Tibial nerve (tissue), 4 donors: ENCODE results near the gene AGPAT3. TPM values are rescaled to one million over a fixed set of nuclear protein-coding genes. Genes with fewer than 3 reads are reported as not detected.
A peak's percentile ranks its signal among the peaks of the same experiment; 100 is the strongest.

Experiments used
- DNase-seq, 2 donors: peaks; one replicate each; pipeline ENCODE4 v3.0.0-alpha.2; 2019; ENCODE audit warnings: low spot score in 2 of 2
- H3K27ac ChIP-seq, 4 donors: fragments of 200-600 bp; sonication (generic) in 3 of 4; one replicate each; pipeline ENCODE4 v1.5.1; 2017 to 2019; ENCODE audit warnings: mild to moderate bottlenecking in 1 of 4
- H3K27me3 ChIP-seq, 2 donors: fragments of 200-600 bp; sonication (generic) in 1 of 2; one replicate each; pipeline versions ENCODE4 v1.5.1 to v1.6.0; 2017 to 2019
- H3K36me3 ChIP-seq, 3 donors: fragments of 200-600 bp; sonication (generic); one replicate each; pipeline ENCODE4 v1.5.1; 2018 to 2019
- H3K4me1 ChIP-seq, 4 donors: fragments of 200-600 bp; sonication (generic) in 3 of 4; one replicate each; pipeline ENCODE4 v1.5.1; 2017 to 2019
- H3K4me3 ChIP-seq, 4 donors: fragments of 200-600 bp; sonication (generic) in 3 of 4; one replicate each; pipeline ENCODE4 v1.5.1; 2017 to 2019; ENCODE audit warnings: mild to moderate bottlenecking in 1 of 4, moderate library complexity in 1 of 4
- H3K9me3 ChIP-seq, 4 donors: fragments of 200-600 bp; sonication (generic) in 3 of 4; one replicate each; pipeline ENCODE4 v1.5.1; 2017 to 2019
- CTCF ChIP-seq, 5 experiments: fragments of 200-600 bp in 3 of 5; fragments of 450-650 bp in 2 of 5; sonication (generic) in 3 of 5; IDR thresholded peaks; one replicate each; pipeline ENCODE4 v1.5.1; 2016 to 2019; ENCODE audit warnings: antibody characterized with exemption in 5 of 5, mild to moderate bottlenecking in 3 of 5, moderate library complexity in 2 of 5
- EP300 ChIP-seq, 2 donors: sonication (generic); formaldehyde crosslinking; IDR thresholded peaks; one replicate each; pipeline ENCODE4 v1.6.1; 2017; ENCODE audit warnings: antibody characterized with exemption in 2 of 2, mild to moderate bottlenecking in 1 of 2
- POLR2A ChIP-seq, 2 donors: fragments of 450-650 bp; IDR thresholded peaks; one replicate each; pipeline ENCODE4 v1.6.1; 2017; ENCODE audit warnings: antibody characterized with exemption in 2 of 2, mild to moderate bottlenecking in 2 of 2, moderate library complexity in 2 of 2
- WGBS, 2 donors: methylation state at CpG; one replicate each; pipeline ENCODE4 v1.1.5; 2018; 5-methylcytosine and 5-hydroxymethylcytosine counted together
- total RNA-seq, 4 donors: library from RNA; depleted of rRNA; stranded (reverse); fragments of >200 nt; gene quantifications; one replicate each; pipeline ENCODE4 v1.1.0, GENCODE V29; 2016

Gene AGPAT3
- total RNA-seq, 4 donors from 2014 or later = 29.9 to 45.6 (median 36.4) TPM

- DNase-seq = no peak
- WGBS, 2 donors = 27 to 43% methylated on average over 16 of the region's 16 CpGs
- H3K27ac ChIP-seq = peak overlapping the region in 3 of 4 donors; percentile 44 to 75 (median 53)
- H3K27me3 ChIP-seq = no peaks in the 10 kb centered on the region
- H3K9me3 ChIP-seq = no peaks in the 10 kb centered on the region
- peaks cover 0 to 4% (median 0%) of the 10 kb centered on the region in 3 donors for H3K36me3 ChIP-seq
- TF ChIP-seq EP300 (IDR thresholded peaks at IDR 0.05) = no peak
- H3K4me1 ChIP-seq = peaks cover 0 to 49% (median 20%) of the 10 kb centered on the region in 4 donors
- no peak overlapping the region for H3K4me3 ChIP-seq
Observed at GRCh38 chr21:43884861-43885417, 19.9 kb downstream of the AGPAT3 start.

- Histone ChIP-seq H3K36me3 (peaks cover 0 to 4% (median 0%) of the 10 kb centered on the region in 3 donors), H3K9me3 (no peaks in the 10 kb centered on the region), H3K27ac (peak overlapping the region in 3 of 4 donors; percentile 34 to 75 (median 53)), H3K4me3 (no peak overlapping the region), H3K4me1 (peaks cover 0 to 41% (median 14%) of the 10 kb centered on the region in 4 donors), H3K27me3 (no peaks in the 10 kb centered on the region)
- TF ChIP-seq CTCF (IDR thresholded peaks at IDR 0.05) = no peak
- no peak for TF ChIP-seq POLR2A (IDR thresholded peaks at IDR 0.05)
- no peak for TF ChIP-seq EP300 (IDR thresholded peaks at IDR 0.05)
- no peak for DNase-seq
- WGBS, 2 donors = 84 to 93% methylated on average over 14 of the region's 14 CpGs
Observed at GRCh38 chr21:43885721-43886120, 20.7 kb downstream of the AGPAT3 start.

- TF ChIP-seq CTCF (IDR thresholded peaks at IDR 0.05) = no peak
- TF ChIP-seq POLR2A (IDR thresholded peaks at IDR 0.05) = no peak
- TF ChIP-seq EP300 (IDR thresholded peaks at IDR 0.05) = no peak
- no peak for DNase-seq
- no peaks in the 10 kb centered on the region for H3K27me3 ChIP-seq
- 69 to 70% methylated on average over 1 of the region's 1 CpG for WGBS, 2 donors
- peaks cover 0 to 4% (median 0%) of the 10 kb centered on the region in 3 donors for H3K36me3 ChIP-seq
- H3K4me3 ChIP-seq = no peak overlapping the region
- no peak overlapping the region for H3K27ac ChIP-seq
- no peaks in the 10 kb centered on the region for H3K9me3 ChIP-seq
- H3K4me1 ChIP-seq = peaks cover 0 to 38% (median 14%) of the 10 kb centered on the region in 4 donors
Observed at GRCh38 chr21:43886565-43886964, 21.5 kb downstream of the AGPAT3 start.

- no peaks in the 10 kb centered on the region for H3K9me3 ChIP-seq
- 83 to 85% methylated on average over 3 of the region's 3 CpGs for WGBS, 2 donors
- no peak overlapping the region for H3K4me3 ChIP-seq
- no peak for TF ChIP-seq EP300 (IDR thresholded peaks at IDR 0.05)
- TF ChIP-seq POLR2A (IDR thresholded peaks at IDR 0.05) = no peak
- TF ChIP-seq CTCF (IDR thresholded peaks at IDR 0.05) = no peak
- H3K27ac ChIP-seq = no peak overlapping the region
- H3K4me1 ChIP-seq = peaks cover 0 to 30% (median 14%) of the 10 kb centered on the region in 4 donors
- peaks cover 0 to 4% (median 0%) of the 10 kb centered on the region in 3 donors for H3K36me3 ChIP-seq
- DNase-seq = no peak
- no peaks in the 10 kb centered on the region for H3K27me3 ChIP-seq
Observed at GRCh38 chr21:43889069-43889468, 24.0 kb downstream of the AGPAT3 start.

- Histone ChIP-seq H3K27ac (no peak overlapping the region), H3K4me3 (no peak overlapping the region), H3K9me3 (no peaks in the 10 kb centered on the region), H3K27me3 (no peaks in the 10 kb centered on the region), H3K4me1 (peaks cover 0 to 24% (median 8%) of the 10 kb centered on the region in 4 donors), H3K36me3 (peaks cover 0 to 4% (median 0%) of the 10 kb centered on the region in 3 donors)
- 85 to 87% methylated on average over 9 of the region's 9 CpGs for WGBS, 2 donors
- TF ChIP-seq EP300 (IDR thresholded peaks at IDR 0.05) = no peak
- TF ChIP-seq POLR2A (IDR thresholded peaks at IDR 0.05) = no peak
- no peak for TF ChIP-seq CTCF (IDR thresholded peaks at IDR 0.05)
- no peak for DNase-seq
Observed at GRCh38 chr21:43890042-43890441, 25.0 kb downstream of the AGPAT3 start.
